Measurements from ENCODE around the gene MRPL30.

MRPL30 gene

DNA sequence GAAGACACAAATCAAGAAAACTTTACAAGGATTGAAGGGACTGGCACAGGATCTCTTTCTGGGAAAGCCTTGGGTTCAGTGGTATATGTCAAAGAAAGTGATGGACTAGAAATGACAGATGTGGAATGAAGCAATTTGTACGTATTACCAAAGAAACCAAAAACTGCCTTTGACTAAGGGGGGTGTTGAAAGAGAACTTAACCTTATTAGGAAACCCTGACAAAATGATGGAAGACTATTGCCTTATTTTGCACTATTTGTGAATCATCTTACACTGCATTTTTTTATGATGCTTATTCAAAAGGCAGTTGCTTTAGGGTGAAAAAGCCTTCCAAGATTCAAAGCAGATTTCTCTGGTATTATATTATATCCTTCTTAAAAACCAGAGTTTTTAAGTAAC, 30.3 kb upstream of the MRPL30 start:
- TF ChIP-seq TEAD4 (IDR thresholded peaks at IDR 0.05) = no peak
- no peak for TF ChIP-seq EGR1 (IDR thresholded peaks at IDR 0.05)
- TF ChIP-seq, protein P1, sequence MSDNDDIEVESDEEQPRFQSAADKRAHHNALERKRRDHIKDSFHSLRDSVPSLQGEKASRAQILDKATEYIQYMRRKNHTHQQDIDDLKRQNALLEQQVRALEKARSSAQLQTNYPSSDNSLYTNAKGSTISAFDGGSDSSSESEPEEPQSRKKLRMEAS (IDR thresholded peaks at IDR 0.05) = no peak
- no peak for TF ChIP-seq CREB1 (IDR thresholded peaks at IDR 0.05; ENCODE audit: low read depth)
- TF ChIP-seq YY1 (IDR thresholded peaks at IDR 0.05; ENCODE audit: low read depth) = no peak
- TF ChIP-seq ZBTB7A (IDR thresholded peaks at IDR 0.05; ENCODE audit: low read depth) = no peak
- no peak for TF ChIP-seq NFIC (IDR thresholded peaks at IDR 0.05)
- no peak for TF ChIP-seq EP300 (IDR thresholded peaks at IDR 0.05; ENCODE audit: borderline replicate concordance)
- TF ChIP-seq TAF1 (IDR thresholded peaks at IDR 0.05; ENCODE audit: low read depth) = no peak
- TF ChIP-seq, protein P2, sequence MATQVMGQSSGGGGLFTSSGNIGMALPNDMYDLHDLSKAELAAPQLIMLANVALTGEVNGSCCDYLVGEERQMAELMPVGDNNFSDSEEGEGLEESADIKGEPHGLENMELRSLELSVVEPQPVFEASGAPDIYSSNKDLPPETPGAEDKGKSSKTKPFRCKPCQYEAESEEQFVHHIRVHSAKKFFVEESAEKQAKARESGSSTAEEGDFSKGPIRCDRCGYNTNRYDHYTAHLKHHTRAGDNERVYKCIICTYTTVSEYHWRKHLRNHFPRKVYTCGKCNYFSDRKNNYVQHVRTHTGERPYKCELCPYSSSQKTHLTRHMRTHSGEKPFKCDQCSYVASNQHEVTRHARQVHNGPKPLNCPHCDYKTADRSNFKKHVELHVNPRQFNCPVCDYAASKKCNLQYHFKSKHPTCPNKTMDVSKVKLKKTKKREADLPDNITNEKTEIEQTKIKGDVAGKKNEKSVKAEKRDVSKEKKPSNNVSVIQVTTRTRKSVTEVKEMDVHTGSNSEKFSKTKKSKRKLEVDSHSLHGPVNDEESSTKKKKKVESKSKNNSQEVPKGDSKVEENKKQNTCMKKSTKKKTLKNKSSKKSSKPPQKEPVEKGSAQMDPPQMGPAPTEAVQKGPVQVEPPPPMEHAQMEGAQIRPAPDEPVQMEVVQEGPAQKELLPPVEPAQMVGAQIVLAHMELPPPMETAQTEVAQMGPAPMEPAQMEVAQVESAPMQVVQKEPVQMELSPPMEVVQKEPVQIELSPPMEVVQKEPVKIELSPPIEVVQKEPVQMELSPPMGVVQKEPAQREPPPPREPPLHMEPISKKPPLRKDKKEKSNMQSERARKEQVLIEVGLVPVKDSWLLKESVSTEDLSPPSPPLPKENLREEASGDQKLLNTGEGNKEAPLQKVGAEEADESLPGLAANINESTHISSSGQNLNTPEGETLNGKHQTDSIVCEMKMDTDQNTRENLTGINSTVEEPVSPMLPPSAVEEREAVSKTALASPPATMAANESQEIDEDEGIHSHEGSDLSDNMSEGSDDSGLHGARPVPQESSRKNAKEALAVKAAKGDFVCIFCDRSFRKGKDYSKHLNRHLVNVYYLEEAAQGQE (IDR thresholded peaks at IDR 0.05; ENCODE audit: low read depth) = no peak
- TF ChIP-seq, protein P3, sequence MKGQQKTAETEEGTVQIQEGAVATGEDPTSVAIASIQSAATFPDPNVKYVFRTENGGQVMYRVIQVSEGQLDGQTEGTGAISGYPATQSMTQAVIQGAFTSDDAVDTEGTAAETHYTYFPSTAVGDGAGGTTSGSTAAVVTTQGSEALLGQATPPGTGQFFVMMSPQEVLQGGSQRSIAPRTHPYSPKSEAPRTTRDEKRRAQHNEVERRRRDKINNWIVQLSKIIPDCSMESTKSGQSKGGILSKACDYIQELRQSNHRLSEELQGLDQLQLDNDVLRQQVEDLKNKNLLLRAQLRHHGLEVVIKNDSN (IDR thresholded peaks at IDR 0.05) = no peak
- TF ChIP-seq TCF12 (IDR thresholded peaks at IDR 0.05; ENCODE audit: low read depth) = no peak
- no peak for TF ChIP-seq CEBPB (IDR thresholded peaks at IDR 0.05)

DNA sequence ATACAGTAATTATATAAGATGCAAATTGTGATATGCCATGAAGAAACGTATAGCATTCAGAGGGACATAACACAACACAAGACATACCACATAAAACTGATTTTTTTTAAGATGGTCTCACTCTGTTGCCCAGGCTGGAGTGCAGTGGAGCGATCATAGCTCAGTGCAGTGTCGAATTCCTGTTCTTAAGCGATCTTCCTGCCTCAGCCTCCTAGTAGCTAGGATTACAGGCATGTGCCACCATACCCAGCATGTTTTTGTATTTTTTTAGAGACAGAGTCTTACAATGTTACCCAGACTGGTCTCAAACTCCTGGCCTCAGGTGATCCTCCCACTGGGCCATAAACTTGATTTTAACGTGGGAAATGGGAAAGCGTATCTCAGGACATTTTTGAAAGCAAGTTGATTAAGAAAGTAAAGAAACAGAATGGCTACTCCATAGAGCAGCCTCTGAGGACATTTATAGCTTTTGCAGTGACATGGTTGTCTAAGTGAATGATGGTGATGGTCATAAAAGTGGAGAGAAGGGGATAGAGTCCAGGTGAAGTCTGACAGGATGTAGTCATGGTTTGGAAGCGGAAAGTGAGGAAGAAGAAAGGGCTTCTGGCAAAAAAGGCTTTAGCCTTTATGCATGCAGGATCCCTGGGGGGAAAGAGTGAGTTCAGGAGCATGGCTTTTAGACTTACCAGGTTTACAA, 28.6 kb upstream of the MRPL30 start:
- TF ChIP-seq RAD21 (IDR thresholded peaks at IDR 0.05; ENCODE audit: low read depth) = no peak
- no peak for TF ChIP-seq TCF12 (IDR thresholded peaks at IDR 0.05; ENCODE audit: low read depth)
- no peak for TF ChIP-seq TAF1 (IDR thresholded peaks at IDR 0.05; ENCODE audit: low read depth)
- TF ChIP-seq EGR1 (IDR thresholded peaks at IDR 0.05) = no peak
- TF ChIP-seq, protein P3 (IDR thresholded peaks at IDR 0.05) = no peak
- TF ChIP-seq NFIC (IDR thresholded peaks at IDR 0.05) = no peak
- TF ChIP-seq, protein P2 (IDR thresholded peaks at IDR 0.05; ENCODE audit: low read depth) = no peak
- no peak for TF ChIP-seq YY1 (IDR thresholded peaks at IDR 0.05; ENCODE audit: low read depth)
- no peak for TF ChIP-seq FOXM1 (IDR thresholded peaks at IDR 0.05; ENCODE audit: borderline replicate concordance, low read depth)
- TF ChIP-seq CEBPB (IDR thresholded peaks at IDR 0.05) = no peak
- TF ChIP-seq CREB1 (IDR thresholded peaks at IDR 0.05; ENCODE audit: low read depth) = no peak
- TF ChIP-seq, protein P1 (IDR thresholded peaks at IDR 0.05) = no peak
- no peak for TF ChIP-seq EP300 (IDR thresholded peaks at IDR 0.05; ENCODE audit: borderline replicate concordance)
- TF ChIP-seq TEAD4 (IDR thresholded peaks at IDR 0.05) = no peak

DNA sequence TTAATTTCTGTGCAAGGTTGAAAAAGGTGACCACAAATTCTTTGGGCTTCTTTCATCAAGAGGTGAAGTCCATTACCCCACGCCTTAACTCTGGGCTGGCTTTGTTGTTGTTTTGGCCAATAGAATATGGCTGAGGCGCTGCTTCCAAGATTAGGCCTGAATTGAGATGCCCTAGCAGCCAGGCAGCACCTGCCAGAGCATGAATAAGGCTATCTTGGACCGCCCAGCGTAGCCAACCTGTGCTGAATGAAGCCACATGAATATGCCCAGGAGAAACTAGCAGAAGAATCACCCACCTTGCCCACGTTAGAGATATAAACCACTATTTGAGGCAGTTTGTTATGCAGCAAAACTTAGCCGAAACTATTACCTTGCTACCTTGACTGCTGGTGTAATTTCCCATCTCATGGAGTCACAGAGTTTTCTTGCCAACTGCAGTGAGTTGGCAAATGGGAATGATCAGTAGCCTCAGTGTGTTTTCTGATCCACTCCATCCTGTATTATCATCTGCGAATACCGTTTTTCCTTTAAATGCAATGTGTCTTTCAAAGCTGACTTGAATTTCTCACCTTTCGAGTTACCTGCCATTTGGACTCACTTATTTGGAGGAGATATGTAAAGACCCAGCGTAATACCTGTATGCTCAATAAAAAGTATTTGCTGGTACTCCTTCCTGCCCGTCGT, 26.9 kb upstream of the MRPL30 start:
- TF ChIP-seq TCF12 (IDR thresholded peaks at IDR 0.05; ENCODE audit: low read depth) (no peak), FOXM1 (IDR thresholded peaks at IDR 0.05; ENCODE audit: borderline replicate concordance, low read depth) (no peak), CEBPB (IDR thresholded peaks at IDR 0.05) (no peak), ZBTB7A (IDR thresholded peaks at IDR 0.05; ENCODE audit: low read depth) (no peak), TAF1 (IDR thresholded peaks at IDR 0.05; ENCODE audit: low read depth) (no peak)

DNA sequence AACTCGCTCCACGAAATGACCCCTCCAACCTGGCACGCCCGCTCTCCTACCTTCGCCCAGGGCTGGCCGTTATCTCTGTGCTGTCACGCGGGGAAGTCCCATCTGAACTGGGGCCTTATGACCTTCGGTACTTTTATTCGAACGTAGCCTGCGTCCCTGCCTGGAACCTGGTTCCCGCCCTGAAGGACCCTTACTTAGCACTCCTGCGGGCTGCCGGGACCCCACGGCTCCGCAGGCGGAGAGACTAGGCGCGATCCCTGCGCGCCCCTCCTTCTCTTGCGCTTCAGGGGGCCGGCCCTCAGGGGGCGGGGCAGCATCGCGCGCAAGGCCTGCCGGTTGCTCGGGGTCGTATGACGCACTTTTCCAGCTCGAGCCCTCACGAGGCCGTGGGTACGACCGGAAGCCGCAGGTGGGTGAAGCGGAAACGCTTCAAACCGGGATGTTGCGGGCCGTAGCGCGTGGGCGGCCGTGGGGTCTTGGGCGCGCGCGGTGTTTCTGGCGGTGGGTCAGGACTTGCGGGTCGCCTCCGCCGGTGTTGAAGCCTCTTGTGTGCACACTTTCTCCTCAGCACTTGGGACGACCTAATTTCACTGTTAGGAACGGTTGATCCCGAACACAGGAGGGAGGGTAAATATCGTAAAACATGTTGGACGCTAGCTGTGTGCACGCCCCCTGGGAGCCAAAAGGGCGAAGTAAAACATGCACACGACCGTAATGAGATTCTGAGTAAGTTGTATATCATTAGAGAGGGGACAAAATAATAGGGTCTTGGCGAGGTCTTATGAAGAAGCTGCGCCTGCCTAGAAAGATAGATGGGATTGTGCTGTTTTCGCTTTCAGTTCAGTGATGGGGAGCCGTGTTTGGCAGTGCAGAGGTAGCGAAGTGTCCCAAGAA, 26.1 kb upstream of the MRPL30 start, which contains the start of the genes LIPT1 and TSGA10:
Gene LIPT1, plus strand, starts transcription at position 325 of the 894 bp plus-strand sequence. CDS start 6,991 bp downstream, outside the sequence.
Gene TSGA10, minus strand, starts transcription at position 300 of the 894 bp plus-strand sequence. CDS start 45,503 bp downstream, outside the sequence.
- TF ChIP-seq NFIC (IDR thresholded peaks at IDR 0.05) (0 out of 2 replicates have a peak, but pooled peaks have one; percentile 24), EGR1 (IDR thresholded peaks at IDR 0.05) (peak; percentile 99), ZBTB7A (IDR thresholded peaks at IDR 0.05; ENCODE audit: low read depth) (peak; percentile 86), TCF12 (IDR thresholded peaks at IDR 0.05; ENCODE audit: low read depth) (peak; percentile 69; the same call in 1 of the 2 replicates), CEBPB (IDR thresholded peaks at IDR 0.05) (no peak), TEAD4 (IDR thresholded peaks at IDR 0.05) (no peak), TAF1 (IDR thresholded peaks at IDR 0.05; ENCODE audit: low read depth) (peak; percentile 75), RAD21 (IDR thresholded peaks at IDR 0.05; ENCODE audit: low read depth) (no peak), EP300 (IDR thresholded peaks at IDR 0.05; ENCODE audit: borderline replicate concordance) (0 out of 2 replicates have a peak, but pooled peaks have one; percentile 10), CREB1 (IDR thresholded peaks at IDR 0.05; ENCODE audit: low read depth) (peak; percentile 31; the same call in 1 of the 2 replicates), FOXM1 (IDR thresholded peaks at IDR 0.05; ENCODE audit: borderline replicate concordance, low read depth) (0 out of 2 replicates have a peak, but pooled peaks have one; percentile 46), YY1 (IDR thresholded peaks at IDR 0.05; ENCODE audit: low read depth) (peak; percentile 19; the same call in 1 of the 2 replicates)
- TF ChIP-seq, protein P3 (IDR thresholded peaks at IDR 0.05) = peak; percentile 72
- TF ChIP-seq, protein P1 (IDR thresholded peaks at IDR 0.05) = peak; percentile 97
- TF ChIP-seq, protein P2 (IDR thresholded peaks at IDR 0.05; ENCODE audit: low read depth) = no peak

Data from Ishikawa (cell line).